Right cardiac atrium (tissue), 5 donors: ENCODE results near the gene RPEL1. TPM values are rescaled to one million over a fixed set of nuclear protein-coding genes. Genes with fewer than 3 reads are reported as not detected.

Source experiments
- ATAC-seq, 2 donors: fragments of 200-7000 bp; cut with Tn5 transposase; one replicate each; pipeline versions ENCODE4 v1.8.0 to v1.9.1; 2020; ENCODE audit warnings: moderate library complexity in 2 of 2, mild to moderate bottlenecking in 1 of 2
- DNase-seq, 3 donors: peaks; one replicate each; pipeline ENCODE4 v3.0.0-alpha.2; 2020
- H3K27ac ChIP-seq: one replicate; pipeline ENCODE4 v1.5.1; 2013; ENCODE audit warnings: mild to moderate bottlenecking, low read length, control low read depth, moderate library complexity
- H3K27me3 ChIP-seq: one replicate; pipeline ENCODE4 v1.6.1; 2013; ENCODE audit not compliant: control insufficient read depth, insufficient read depth
- H3K4me1 ChIP-seq: one replicate; pipeline ENCODE4 v1.6.1; 2013; ENCODE audit warnings: low read length; ENCODE audit not compliant: control insufficient read depth, insufficient read depth
- H3K4me3 ChIP-seq: one replicate; pipeline ENCODE4 v1.5.1; 2013; ENCODE audit warnings: low read length, control low read depth
- H3K9me3 ChIP-seq: one replicate; pipeline ENCODE4 v1.6.1; 2013; ENCODE audit warnings: low read length; ENCODE audit not compliant: control insufficient read depth
- WGBS: extraction: QIAGEN DNeasy Blood & Tissue Kit; methylation state at CpG from one replicate; pipeline ENCODE4 v1.1.7; 2013; 5-methylcytosine and 5-hydroxymethylcytosine counted together
- intact Hi-C, 4 donors: fragments of 100-400 bp; cut with DNase I; formaldehyde crosslinking; loops; one replicate each; pipeline versions ENCODE4 v1.11.0 to v1.14.0; 2022 to 2023
- polyA plus RNA-seq: library from polyadenylated mRNA; stranded (reverse); fragments of 200-250 nt; gene quantifications from one replicate; pipeline ENCODE4 v1.2.3, GENCODE V29; 2013
- total RNA-seq, 4 donors: library from RNA; stranded (reverse); fragmentation: NEBNext Ultra II Directional; extraction: Animal tissue kit (Norgen Biotek cat#: 25700); gene quantifications; one replicate each; pipeline ENCODE4 v1.2.1, GENCODE V29; 2021
- donor health status: healthy with polysubstance abuse.
- donor health status: DM: no; HTN: yes; CAD: no.
- donor health status: DM: no; HTN: no; CAD: no.
- donor health status: DM: no; HTN: yes; CAD: no; lungs with severe emphysema.
- donor health status: DM: yes; HTN: yes; CAD: no.

Gene RPEL1
- total and polyA plus RNA-seq, 5 donors: not detected

GRCh38 chr10:103278862-103279298 lies 33.2 kb downstream of the RPEL1 start:
- peak; percentile 42 to 76 (median 75) for DNase-seq

GRCh38 chr10:103280031-103280430 lies 34.3 kb downstream of the RPEL1 start:
- no peak overlapping the region for H3K4me3 ChIP-seq
- no peak for ATAC-seq
- peaks cover 3% of the 10 kb centered on the region for H3K4me1 ChIP-seq
- WGBS: 72% methylated on average over 3 of the region's 3 CpGs
- intact Hi-C loops: no loop called here
- peaks cover 5% of the 10 kb centered on the region for H3K27me3 ChIP-seq
- no peak for DNase-seq
- H3K9me3 ChIP-seq: no peaks in the 10 kb centered on the region
- H3K27ac ChIP-seq: no peak overlapping the region

More at GRCh38 chr10:103278862-103279298, 33.2 kb downstream of the RPEL1 start:
- Histone ChIP-seq H3K9me3 (no peaks in the 10 kb centered on the region), H3K27ac (no peak overlapping the region), H3K27me3 (peaks cover 5% of the 10 kb centered on the region), H3K4me3 (no peak overlapping the region), H3K4me1 (peaks cover 3% of the 10 kb centered on the region)
- intact Hi-C loops: no loop called here
- WGBS: 2% methylated on average over 11 of the region's 11 CpGs
- ATAC-seq: no peak

- WGBS: 88% methylated on average over 2 of the region's 2 CpGs
- no peak overlapping the region for H3K27ac ChIP-seq
- ATAC-seq: no peak
- DNase-seq: no peak
- no peak overlapping the region for H3K4me3 ChIP-seq
- intact Hi-C loops: no loop called here
- H3K4me1 ChIP-seq: peaks cover 3% of the 10 kb centered on the region
- peaks cover 5% of the 10 kb centered on the region for H3K27me3 ChIP-seq
- no peaks in the 10 kb centered on the region for H3K9me3 ChIP-seq
Measured at GRCh38 chr10:103280506-103280905, 34.8 kb downstream of the RPEL1 start.

GRCh38 chr10:103281753-103282152 lies 36.1 kb downstream of the RPEL1 start:
- intact Hi-C loops: no loop called here
- H3K4me1 ChIP-seq: peaks cover 3% of the 10 kb centered on the region
- WGBS: 3% methylated on average over 14 of the region's 14 CpGs
- H3K27ac ChIP-seq: no peak overlapping the region
- DNase-seq (no peak), ATAC-seq (no peak)
- H3K27me3 ChIP-seq: peaks cover 6% of the 10 kb centered on the region
- no peaks in the 10 kb centered on the region for H3K9me3 ChIP-seq
- H3K4me3 ChIP-seq: no peak overlapping the region

- Histone ChIP-seq H3K9me3 (no peaks in the 10 kb centered on the region), H3K4me1 (no peaks in the 10 kb centered on the region), H3K27me3 (peaks cover 7% of the 10 kb centered on the region), H3K4me3 (no peak overlapping the region), H3K27ac (no peak overlapping the region)
- intact Hi-C loops: no loop called here
- no peak for ATAC-seq
- WGBS: 48% methylated on average over 1 of the region's 1 CpG
- DNase-seq: no peak
Measured at GRCh38 chr10:103282961-103283360, 37.3 kb downstream of the RPEL1 start.

GRCh38 chr10:103284170-103284569 lies 38.5 kb downstream of the RPEL1 start:
- ATAC-seq (no peak), DNase-seq (no peak)
- intact Hi-C loops: no loop called here
- no peaks in the 10 kb centered on the region for H3K4me1 ChIP-seq
- no peaks in the 10 kb centered on the region for H3K9me3 ChIP-seq
- H3K27ac ChIP-seq: no peak overlapping the region
- WGBS: 72% methylated on average over 11 of the region's 11 CpGs
- peaks cover 7% of the 10 kb centered on the region for H3K27me3 ChIP-seq
- H3K4me3 ChIP-seq: no peak overlapping the region

GRCh38 chr10:103287992-103288391 lies 42.3 kb downstream of the RPEL1 start:
- Histone ChIP-seq H3K4me3 (no peak overlapping the region), H3K4me1 (no peaks in the 10 kb centered on the region), H3K27ac (no peak overlapping the region), H3K9me3 (no peaks in the 10 kb centered on the region), H3K27me3 (peaks cover 5% of the 10 kb centered on the region)
- no peak for ATAC-seq
- no peak for DNase-seq
- intact Hi-C loops: no loop called here
- WGBS: 80% methylated on average over 5 of the region's 5 CpGs

- intact Hi-C loops: no loop called here
- no peak overlapping the region for H3K4me3 ChIP-seq
- 84% methylated on average over 4 of the region's 4 CpGs for WGBS
- no peaks in the 10 kb centered on the region for H3K4me1 ChIP-seq
- ATAC-seq (no peak), DNase-seq (no peak)
- no peak overlapping the region for H3K27ac ChIP-seq
- peaks cover 3% of the 10 kb centered on the region for H3K27me3 ChIP-seq
- no peaks in the 10 kb centered on the region for H3K9me3 ChIP-seq
Measured at GRCh38 chr10:103291588-103291987, 45.9 kb downstream of the RPEL1 start.

- Histone ChIP-seq H3K27ac (no peak overlapping the region), H3K27me3 (no peaks in the 10 kb centered on the region), H3K4me1 (no peaks in the 10 kb centered on the region), H3K4me3 (no peak overlapping the region), H3K9me3 (no peaks in the 10 kb centered on the region)
- no peak for ATAC-seq
- intact Hi-C loops: no loop called here
- no peak for DNase-seq
- 74% methylated on average over 2 of the region's 2 CpGs for WGBS
Measured at GRCh38 chr10:103295374-103296015, 49.8 kb downstream of the RPEL1 start.

Other genes starting within 250 kb of the RPEL1 start
- gene NT5C2, start 52.6 kb upstream of the RPEL1 start, total RNA-seq: 10 to 100 TPM; 34.7 to 46.1 (median 39.4) TPM
- 23.3 TPM for gene NT5C2, start 52.6 kb upstream of the RPEL1 start, polyA plus RNA-seq
- gene INA, start 31.3 kb downstream of the RPEL1 start, total RNA-seq: not detected
- 0.16 TPM for gene INA, start 31.3 kb downstream of the RPEL1 start, polyA plus RNA-seq
- gene PCGF6, start 105.3 kb downstream of the RPEL1 start, total RNA-seq: 1 to 10 TPM; 6.6 to 8.6 (median 7.0) TPM
- gene PCGF6, start 105.3 kb downstream of the RPEL1 start, polyA plus RNA-seq: 5.5 TPM
- gene TAF5, start 122.1 kb downstream of the RPEL1 start, total RNA-seq: 1 to 10 TPM; 1.6 to 2.9 (median 2.0) TPM
- gene TAF5, start 122.1 kb downstream of the RPEL1 start, polyA plus RNA-seq: 1.5 TPM
- 100 to 1,000 TPM; 819 to 995 (median 889) TPM for gene ATP5MK, start 150.6 kb downstream of the RPEL1 start, total RNA-seq
- 3,797 TPM for gene ATP5MK, start 150.6 kb downstream of the RPEL1 start, polyA plus RNA-seq
- gene PDCD11, start 150.7 kb downstream of the RPEL1 start, total RNA-seq: 10 to 100 TPM in 3 of 4 donors, 1 to 10 TPM in 1; 9.4 to 15.7 (median 12.1) TPM
- 7.6 TPM for gene PDCD11, start 150.7 kb downstream of the RPEL1 start, polyA plus RNA-seq
- gene CALHM2, start 206.5 kb downstream of the RPEL1 start, total RNA-seq: 10 to 100 TPM; 24.6 to 31.9 (median 30.3) TPM
- 22.1 TPM for gene CALHM2, start 206.5 kb downstream of the RPEL1 start, polyA plus RNA-seq
- gene CALHM1, start 213.0 kb downstream of the RPEL1 start, total RNA-seq: not detected
- not detected for gene CALHM1, start 213.0 kb downstream of the RPEL1 start, polyA plus RNA-seq
- gene CALHM3, start 233.4 kb downstream of the RPEL1 start, total RNA-seq: not detected
- gene CALHM3, start 233.4 kb downstream of the RPEL1 start, polyA plus RNA-seq: not detected
- under 1 TPM; 0.11 to 0.20 (median 0.14) TPM for gene NEURL1, start 247.8 kb downstream of the RPEL1 start, total RNA-seq
- 0.16 TPM for gene NEURL1, start 247.8 kb downstream of the RPEL1 start, polyA plus RNA-seq